Left ventricle myocardium inferior (tissue), 1 donor: ENCODE data around the gene PPIF. TPM values are rescaled to one million over a fixed set of nuclear protein-coding genes. Genes with fewer than 3 reads are reported as not detected.
"Not testable (repeated sequence)": the region's sequence is repeated elsewhere in the genome, so short reads cannot be mapped to it uniquely, and the experiment has no call there.

Experiments used
- DNase-seq: peaks from one replicate; pipeline ENCODE4 v3.0.0-alpha.2; 2020
- H3K27ac ChIP-seq: fragments of 200-600 bp; replicated peaks from 2 replicates; pipeline ENCODE4 v1.8.0; 2021
- H3K27me3 ChIP-seq: fragments of 200-600 bp; 2 replicates; pipeline ENCODE4 v1.8.0; 2021; ENCODE audit warnings: low read depth
- H3K36me3 ChIP-seq: fragments of 200-600 bp; 2 replicates; pipeline ENCODE4 v1.8.0; 2021
- H3K4me1 ChIP-seq: fragments of 200-600 bp; 2 replicates; pipeline ENCODE4 v1.8.0; 2021
- H3K4me3 ChIP-seq: fragments of 200-600 bp; 2 replicates; pipeline ENCODE4 v1.8.0; 2021; ENCODE audit warnings: mild to moderate bottlenecking, moderate library complexity
- H3K9me3 ChIP-seq: fragments of 200-600 bp; replicated peaks from 2 replicates; pipeline ENCODE4 v1.8.0; 2021
- CTCF ChIP-seq: fragments of 200-600 bp; IDR thresholded peaks from 2 replicates; pipeline ENCODE4 v1.8.0; 2021; ENCODE audit warnings: antibody characterized with exemption, mild to moderate bottlenecking, borderline replicate concordance
- intact Hi-C: fragments of 100-400 bp; cut with micrococcal nuclease; formaldehyde crosslinking; loops from one replicate; pipeline ENCODE4 v1.11.0; 2022
- total RNA-seq: library from RNA; stranded (reverse); fragmentation: NEBNext Ultra II Directional; extraction: Animal tissue kit (Norgen Biotek cat#: 25700); gene quantifications from one replicate; pipeline ENCODE4 v1.2.1, GENCODE V29; 2021
- donor health status: DM: no; HTN: yes; CAD: no; lungs with severe emphysema.

The PPIF gene
- total RNA-seq, 1 donor from 2014 or later, result 150 TPM

- Histone ChIP-seq H3K27me3 (no peaks in the 10 kb centered on the region), H3K36me3 (no peaks in the 10 kb centered on the region), H3K27ac (no peak overlapping the region), H3K4me1 (no peaks in the 10 kb centered on the region), H3K9me3 (peaks cover 3% of the 10 kb centered on the region), H3K4me3 (no peak overlapping the region)
- intact Hi-C loops, result no loop called here
- no peak for DNase-seq
- TF ChIP-seq CTCF, result no peak
Measured at GRCh38 chr10:79328737-79329504, 18.3 kb upstream of the PPIF start.

GRCh38 chr10:79329529-79329928 is 17.7 kb upstream of the PPIF start:
- H3K27me3 ChIP-seq, result no peaks in the 10 kb centered on the region
- H3K27ac ChIP-seq, result no peak overlapping the region
- H3K4me1 ChIP-seq, result no peaks in the 10 kb centered on the region
- H3K4me3 ChIP-seq, result no peak overlapping the region
- DNase-seq, result no peak
- TF ChIP-seq CTCF, result no peak
- H3K9me3 ChIP-seq, result peaks cover 3% of the 10 kb centered on the region
- intact Hi-C loops, result no loop called here
- H3K36me3 ChIP-seq, result no peaks in the 10 kb centered on the region

- H3K9me3 ChIP-seq, result peaks cover 3% of the 10 kb centered on the region
- intact Hi-C loops, result no loop called here
- H3K27ac ChIP-seq, result peak overlapping the region; percentile 40
- DNase-seq, result no peak
- no peaks in the 10 kb centered on the region for H3K4me1 ChIP-seq
- no peak for TF ChIP-seq CTCF
- no peaks in the 10 kb centered on the region for H3K36me3 ChIP-seq
- H3K27me3 ChIP-seq, result no peaks in the 10 kb centered on the region
- no peak overlapping the region for H3K4me3 ChIP-seq
Measured at GRCh38 chr10:79331226-79331625, 16.0 kb upstream of the PPIF start.

GRCh38 chr10:79331709-79332108 is 15.6 kb upstream of the PPIF start:
- no peaks in the 10 kb centered on the region for H3K4me1 ChIP-seq
- H3K36me3 ChIP-seq, result no peaks in the 10 kb centered on the region
- intact Hi-C loops, result no loop called here
- DNase-seq, result no peak
- TF ChIP-seq CTCF, result no peak
- peaks cover 3% of the 10 kb centered on the region for H3K9me3 ChIP-seq
- H3K27ac ChIP-seq, result peak overlapping the region; percentile 40
- no peak overlapping the region for H3K4me3 ChIP-seq
- no peaks in the 10 kb centered on the region for H3K27me3 ChIP-seq

- DNase-seq, H3K36me3 ChIP-seq, H3K4me1 ChIP-seq, H3K27ac ChIP-seq, intact Hi-C loops, H3K9me3 ChIP-seq, H3K4me3 ChIP-seq, H3K27me3 ChIP-seq: not testable (repeated sequence)
Measured at GRCh38 chr10:79332610-79333315, 14.5 kb upstream of the PPIF start.

GRCh38 chr10:79333513-79333912 is 13.8 kb upstream of the PPIF start:
- no peak for TF ChIP-seq CTCF
- no peaks in the 10 kb centered on the region for H3K4me1 ChIP-seq

More at GRCh38 chr10:79333513-79333912, 13.8 kb upstream of the PPIF start:
- Histone ChIP-seq H3K9me3 (peaks cover 3% of the 10 kb centered on the region), H3K36me3 (no peaks in the 10 kb centered on the region), H3K27ac (no peak overlapping the region), H3K4me3 (no peak overlapping the region), H3K27me3 (no peaks in the 10 kb centered on the region)
- DNase-seq, result no peak
- intact Hi-C loops, result no loop called here
